ENCODE results near the gene AQP10.
"Not testable (repeated sequence)": the region's sequence is repeated elsewhere in the genome, so short reads cannot be mapped to it uniquely, and the experiment has no call there.

GRCh38 chr1:154321609-154321934, 679 bp downstream of the AQP10 start:
- TF ChIP-seq, protein P1, sequence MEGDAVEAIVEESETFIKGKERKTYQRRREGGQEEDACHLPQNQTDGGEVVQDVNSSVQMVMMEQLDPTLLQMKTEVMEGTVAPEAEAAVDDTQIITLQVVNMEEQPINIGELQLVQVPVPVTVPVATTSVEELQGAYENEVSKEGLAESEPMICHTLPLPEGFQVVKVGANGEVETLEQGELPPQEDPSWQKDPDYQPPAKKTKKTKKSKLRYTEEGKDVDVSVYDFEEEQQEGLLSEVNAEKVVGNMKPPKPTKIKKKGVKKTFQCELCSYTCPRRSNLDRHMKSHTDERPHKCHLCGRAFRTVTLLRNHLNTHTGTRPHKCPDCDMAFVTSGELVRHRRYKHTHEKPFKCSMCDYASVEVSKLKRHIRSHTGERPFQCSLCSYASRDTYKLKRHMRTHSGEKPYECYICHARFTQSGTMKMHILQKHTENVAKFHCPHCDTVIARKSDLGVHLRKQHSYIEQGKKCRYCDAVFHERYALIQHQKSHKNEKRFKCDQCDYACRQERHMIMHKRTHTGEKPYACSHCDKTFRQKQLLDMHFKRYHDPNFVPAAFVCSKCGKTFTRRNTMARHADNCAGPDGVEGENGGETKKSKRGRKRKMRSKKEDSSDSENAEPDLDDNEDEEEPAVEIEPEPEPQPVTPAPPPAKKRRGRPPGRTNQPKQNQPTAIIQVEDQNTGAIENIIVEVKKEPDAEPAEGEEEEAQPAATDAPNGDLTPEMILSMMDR (IDR thresholded peaks at IDR 0.05), result not testable (repeated sequence)
- not testable (repeated sequence) for TF ChIP-seq POLR2A (IDR thresholded peaks at IDR 0.05)
